ENCODE measurements around the gene NRARP.
A peak's percentile ranks its signal among the peaks of the same experiment; 100 is the strongest.

Gene NRARP

DNA sequence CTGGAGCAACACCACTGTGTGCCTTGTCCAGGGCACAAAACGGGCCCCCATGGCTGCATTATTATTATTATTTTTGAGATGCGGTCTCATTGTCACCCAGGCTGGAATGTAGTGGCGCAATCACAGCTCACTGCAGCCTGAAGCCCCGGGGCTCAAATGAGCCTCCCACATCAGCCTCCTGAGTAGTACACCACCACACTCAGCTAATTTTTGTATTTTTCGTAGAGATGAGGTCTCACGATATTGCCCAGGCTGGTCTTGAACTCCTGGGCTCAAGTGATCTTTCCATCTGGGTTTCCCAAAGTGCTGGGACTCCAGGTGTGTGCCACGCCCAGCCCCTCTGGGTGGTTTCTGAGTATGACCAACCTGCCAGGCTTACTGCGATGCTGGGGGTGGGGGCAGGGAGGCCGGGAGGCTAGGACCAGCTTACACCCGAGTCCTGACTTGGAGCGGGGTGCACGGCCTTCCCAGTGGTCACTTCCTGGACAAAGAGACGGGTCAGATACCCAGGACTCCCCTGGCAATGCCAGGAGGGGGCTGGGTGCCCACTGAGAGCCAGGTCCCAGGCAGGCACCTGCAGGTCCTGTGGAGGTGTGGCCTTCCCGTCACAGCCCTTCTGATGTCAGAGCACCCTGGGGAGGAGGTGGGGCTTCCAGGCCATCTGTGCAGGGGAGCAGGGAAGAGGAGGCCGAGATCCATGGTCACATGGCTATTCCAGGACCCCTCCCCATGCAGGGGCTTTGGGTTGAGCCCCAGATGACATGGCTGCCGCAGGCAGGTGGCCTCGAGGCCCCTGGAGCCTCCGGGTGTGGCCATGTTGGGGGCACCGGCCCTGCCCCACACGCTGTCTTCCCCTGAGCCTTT, 8.3 kb upstream of the NRARP start:
- Histone ChIP-seq H3K4me1 (ENCODE audit: control insufficient read depth in 1 of 2, insufficient read depth in 2 of 2, low read length in 2 of 2) (peaks cover 36 to 52% of the 10 kb centered on the region in 2 donors), H3K4me3 (ENCODE audit: low read depth in 1 of 2, low read length in 2 of 2) (peak overlapping the region; percentile 22 to 28), H3K36me3 (ENCODE audit: control insufficient read depth in 1 of 2, insufficient read depth in 2 of 2, low read length in 2 of 2) (no peaks in the 10 kb centered on the region), H3K27me3 (ENCODE audit: control insufficient read depth in 1 of 2, insufficient read depth in 2 of 2, low read length in 2 of 2) (no peaks in the 10 kb centered on the region), H3K9me3 (ENCODE audit: control insufficient read depth in 1 of 2, low read length in 2 of 2) (no peaks in the 10 kb centered on the region), H3K9ac (ENCODE audit: low read depth in 1 of 2, low read length in 2 of 2) (peak overlapping the region; percentile 61 to 72), H3K27ac (ENCODE audit: low read depth, low read length) (peak overlapping the region; percentile 85)

DNA sequence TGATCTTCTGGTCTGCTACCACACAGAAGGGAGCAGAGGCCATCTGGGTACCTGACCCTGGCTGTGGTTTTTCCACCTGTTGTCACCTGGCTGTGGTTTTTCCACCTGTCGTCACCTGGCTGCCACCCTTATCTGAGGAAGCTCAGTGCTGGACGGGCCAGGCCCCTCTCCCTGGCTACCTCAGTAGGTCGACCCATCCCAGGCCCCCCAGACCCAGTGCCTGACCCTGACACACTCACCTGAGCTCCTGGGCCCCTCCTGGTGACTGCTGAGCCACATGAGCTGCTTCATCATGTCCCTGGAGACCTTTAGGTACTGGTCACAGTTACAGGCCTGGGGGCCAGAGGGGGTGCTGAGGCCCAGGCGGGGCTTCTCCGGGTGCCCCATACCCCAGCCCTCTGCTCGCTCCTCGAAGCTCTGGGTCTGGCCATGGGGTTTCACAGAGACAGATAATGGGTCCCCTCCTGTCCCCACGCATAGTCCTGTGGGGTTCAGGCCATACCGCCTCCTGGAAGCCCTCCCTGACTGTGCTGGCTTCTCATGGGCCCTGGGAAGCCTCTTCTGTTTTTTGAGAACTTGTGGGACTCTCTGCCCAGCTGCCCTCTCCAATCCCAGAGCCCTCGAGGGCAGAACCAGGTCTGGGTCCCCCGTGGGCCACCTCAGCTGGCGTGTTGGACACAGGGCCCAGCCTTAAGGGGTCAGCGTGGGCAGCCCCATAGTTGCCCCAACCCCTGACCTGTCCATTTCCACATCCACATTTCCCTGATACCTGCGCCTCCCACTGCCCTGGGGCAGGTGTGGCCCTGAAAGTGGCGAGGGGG, 7.5 kb upstream of the NRARP start:
- H3K9me3 ChIP-seq (ENCODE audit: control insufficient read depth in 1 of 2, low read length in 2 of 2), result no peaks in the 10 kb centered on the region
- peaks cover 44 to 59% of the 10 kb centered on the region in 2 donors for H3K4me1 ChIP-seq (ENCODE audit: control insufficient read depth in 1 of 2, insufficient read depth in 2 of 2, low read length in 2 of 2)
- no peak overlapping the region for H3K4me3 ChIP-seq (ENCODE audit: low read depth in 1 of 2, low read length in 2 of 2)
- H3K36me3 ChIP-seq (ENCODE audit: control insufficient read depth in 1 of 2, insufficient read depth in 2 of 2, low read length in 2 of 2), result no peaks in the 10 kb centered on the region
- H3K27me3 ChIP-seq (ENCODE audit: control insufficient read depth in 1 of 2, insufficient read depth in 2 of 2, low read length in 2 of 2), result no peaks in the 10 kb centered on the region
- H3K27ac ChIP-seq (ENCODE audit: low read depth, low read length), result no peak overlapping the region
- H3K9ac ChIP-seq (ENCODE audit: low read depth in 1 of 2, low read length in 2 of 2), result peak overlapping the region in 1 of 2 donors; percentile 72

DNA sequence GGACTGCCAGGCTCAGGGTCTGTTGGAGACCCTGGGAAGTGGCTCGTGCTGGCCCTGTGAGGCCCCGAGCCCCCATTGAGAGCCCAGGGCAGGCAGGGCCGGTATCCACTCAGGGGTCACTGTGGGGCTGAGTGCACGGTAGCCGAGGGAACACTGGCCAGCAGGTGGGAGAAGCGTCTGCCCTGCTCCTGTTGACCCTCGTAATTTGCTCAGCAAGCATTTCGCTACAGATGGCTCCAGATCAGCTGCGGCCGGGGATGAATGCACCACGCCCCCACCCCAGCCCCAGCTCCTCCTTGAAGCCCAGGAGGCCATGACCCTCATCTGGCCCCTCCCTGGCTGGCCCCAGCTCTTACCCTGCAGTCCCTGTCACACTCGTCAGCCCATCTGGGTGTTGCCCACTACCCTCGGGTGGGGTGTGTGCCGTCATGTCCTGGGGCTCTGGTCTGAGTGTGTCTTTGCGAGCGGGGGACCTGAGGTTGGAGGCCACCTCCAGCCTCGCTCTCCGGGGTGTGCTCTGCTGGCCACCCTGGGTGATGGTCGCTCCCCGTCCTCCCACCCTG, 6.1 kb upstream of the NRARP start:
- Histone ChIP-seq H3K27me3 (ENCODE audit: control insufficient read depth in 1 of 2, insufficient read depth in 2 of 2, low read length in 2 of 2) (no peaks in the 10 kb centered on the region), H3K4me3 (ENCODE audit: low read depth in 1 of 2, low read length in 2 of 2) (no peak overlapping the region), H3K9ac (ENCODE audit: low read depth in 1 of 2, low read length in 2 of 2) (no peak overlapping the region), H3K4me1 (ENCODE audit: control insufficient read depth in 1 of 2, insufficient read depth in 2 of 2, low read length in 2 of 2) (peaks cover 59 to 60% of the 10 kb centered on the region in 2 donors), H3K9me3 (ENCODE audit: control insufficient read depth in 1 of 2, low read length in 2 of 2) (no peaks in the 10 kb centered on the region), H3K27ac (ENCODE audit: low read depth, low read length) (no peak overlapping the region), H3K36me3 (ENCODE audit: control insufficient read depth in 1 of 2, insufficient read depth in 2 of 2, low read length in 2 of 2) (no peaks in the 10 kb centered on the region)

DNA sequence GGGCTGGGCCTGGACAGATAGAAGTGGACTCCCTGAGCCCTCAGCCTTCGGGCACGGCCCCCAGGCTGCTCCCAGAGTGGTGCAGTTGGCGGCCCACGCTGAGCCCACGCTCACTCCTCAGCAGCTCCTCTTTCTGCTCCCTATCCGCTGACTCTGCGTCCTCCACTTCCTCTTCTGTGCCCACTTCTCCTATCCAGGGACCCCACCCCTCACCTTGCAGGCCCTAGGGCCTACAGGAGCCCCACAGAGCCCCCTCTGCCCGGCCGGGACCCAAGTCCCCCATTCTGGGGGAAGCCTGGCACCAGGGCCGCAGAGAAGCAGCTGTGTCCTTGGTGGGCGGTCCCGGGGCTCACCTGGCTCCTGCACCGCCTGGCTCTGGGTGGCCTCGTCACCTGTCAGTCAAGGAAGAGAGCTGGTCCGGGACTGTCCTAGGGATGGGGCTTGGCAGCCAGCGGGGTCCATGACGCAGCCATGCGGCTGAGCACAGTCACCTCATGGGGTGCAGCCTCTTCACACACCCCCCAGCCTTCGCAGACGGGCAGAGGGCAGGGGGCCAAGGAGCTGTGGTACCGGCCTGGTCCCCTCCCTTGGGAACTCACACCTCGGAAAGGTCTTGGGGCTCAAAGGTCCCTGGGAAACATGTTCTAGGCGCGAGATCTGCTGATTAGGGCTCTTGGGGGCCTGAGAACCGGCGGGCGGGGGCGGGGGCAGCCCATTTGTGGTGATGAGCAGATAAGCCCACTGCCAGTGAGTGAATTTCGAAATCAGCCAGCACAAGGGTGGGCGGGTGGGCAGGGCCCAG, 5.4 kb upstream of the NRARP start:
- Histone ChIP-seq H3K4me3 (ENCODE audit: low read depth in 1 of 2, low read length in 2 of 2) (peak overlapping the region; percentile 48 to 62), H3K36me3 (ENCODE audit: control insufficient read depth in 1 of 2, insufficient read depth in 2 of 2, low read length in 2 of 2) (no peaks in the 10 kb centered on the region), H3K9me3 (ENCODE audit: control insufficient read depth in 1 of 2, low read length in 2 of 2) (no peaks in the 10 kb centered on the region), H3K9ac (ENCODE audit: low read depth in 1 of 2, low read length in 2 of 2) (peak overlapping the region; percentile 54), H3K4me1 (ENCODE audit: control insufficient read depth in 1 of 2, insufficient read depth in 2 of 2, low read length in 2 of 2) (peaks cover 63 to 65% of the 10 kb centered on the region in 2 donors), H3K27me3 (ENCODE audit: control insufficient read depth in 1 of 2, insufficient read depth in 2 of 2, low read length in 2 of 2) (no peaks in the 10 kb centered on the region), H3K27ac (ENCODE audit: low read depth, low read length) (no peak overlapping the region)

DNA sequence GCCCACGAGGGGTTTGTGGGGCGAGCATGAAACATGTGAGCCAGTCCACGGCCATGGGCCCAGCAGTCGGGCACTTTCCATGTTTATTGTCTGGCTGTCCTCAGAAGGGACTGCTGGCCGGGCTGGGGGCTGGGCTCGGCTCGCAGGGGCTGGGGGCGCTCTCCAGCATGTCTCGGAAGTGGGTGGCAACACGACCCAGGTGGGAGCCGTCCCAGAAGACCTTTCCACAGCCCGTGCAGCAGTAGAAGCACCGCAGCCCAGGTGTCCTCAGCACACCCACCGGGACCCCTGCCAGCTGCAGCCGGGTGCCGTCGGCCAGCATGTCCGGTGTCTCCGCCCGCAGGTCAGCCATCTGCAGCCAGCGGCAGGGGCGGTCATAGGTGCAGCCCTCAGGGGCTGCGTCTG, 4.8 kb upstream of the NRARP start:
- Histone ChIP-seq H3K36me3 (ENCODE audit: control insufficient read depth in 1 of 2, insufficient read depth in 2 of 2, low read length in 2 of 2) (no peaks in the 10 kb centered on the region), H3K9ac (ENCODE audit: low read depth in 1 of 2, low read length in 2 of 2) (peak overlapping the region; percentile 54 to 59), H3K9me3 (ENCODE audit: control insufficient read depth in 1 of 2, low read length in 2 of 2) (no peaks in the 10 kb centered on the region), H3K4me3 (ENCODE audit: low read depth in 1 of 2, low read length in 2 of 2) (peak overlapping the region; percentile 48 to 62), H3K27ac (ENCODE audit: low read depth, low read length) (no peak overlapping the region), H3K27me3 (ENCODE audit: control insufficient read depth in 1 of 2, insufficient read depth in 2 of 2, low read length in 2 of 2) (no peaks in the 10 kb centered on the region), H3K4me1 (ENCODE audit: control insufficient read depth in 1 of 2, insufficient read depth in 2 of 2, low read length in 2 of 2) (peaks cover 61 to 63% of the 10 kb centered on the region in 2 donors)

DNA sequence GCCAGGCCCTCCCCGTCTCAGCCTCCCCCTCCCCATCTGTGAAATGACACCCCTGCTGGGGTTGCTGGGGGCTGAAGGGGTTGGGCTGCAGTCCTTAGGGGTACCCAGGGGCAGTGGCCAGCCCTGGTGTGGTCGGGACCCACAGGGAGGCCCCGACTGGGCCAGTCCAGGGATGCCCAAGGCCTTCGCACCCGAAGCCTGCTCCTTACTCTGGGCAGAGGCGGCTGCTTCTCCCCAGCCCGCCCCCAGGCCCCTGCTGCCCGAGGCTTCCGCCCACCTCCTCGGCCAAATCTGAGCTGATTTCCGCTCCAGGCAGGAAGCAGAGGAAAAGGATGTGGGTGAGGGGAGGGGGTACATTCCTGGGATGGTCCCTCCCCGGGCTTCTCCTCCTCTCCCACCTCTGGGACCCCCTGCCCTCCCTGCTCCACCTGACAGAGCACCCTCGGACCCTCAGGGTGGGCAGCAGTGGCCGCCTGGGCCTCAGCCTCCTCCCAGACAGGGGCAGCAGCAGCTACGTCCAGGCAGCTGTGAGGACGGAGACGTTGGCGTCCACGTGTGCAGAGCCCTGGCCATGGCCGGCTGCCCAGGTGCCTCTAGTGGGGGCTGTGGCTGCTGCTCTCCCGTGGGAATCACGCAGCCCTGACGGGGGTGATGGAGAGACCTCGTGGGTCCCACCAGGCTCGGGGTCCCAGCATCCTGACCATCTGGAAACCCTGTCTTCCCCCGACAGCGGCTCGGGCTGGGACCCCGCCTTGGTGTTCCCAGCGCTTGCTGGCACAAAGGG, 4.2 kb upstream of the NRARP start:
- H3K36me3 ChIP-seq (ENCODE audit: control insufficient read depth in 1 of 2, insufficient read depth in 2 of 2, low read length in 2 of 2), result no peaks in the 10 kb centered on the region
- peak overlapping the region; percentile 48 to 68 for H3K4me3 ChIP-seq (ENCODE audit: low read depth in 1 of 2, low read length in 2 of 2)
- H3K9ac ChIP-seq (ENCODE audit: low read depth in 1 of 2, low read length in 2 of 2), result peak overlapping the region; percentile 59 to 72
- peaks cover 56 to 62% of the 10 kb centered on the region in 2 donors for H3K4me1 ChIP-seq (ENCODE audit: control insufficient read depth in 1 of 2, insufficient read depth in 2 of 2, low read length in 2 of 2)
- H3K27me3 ChIP-seq (ENCODE audit: control insufficient read depth in 1 of 2, insufficient read depth in 2 of 2, low read length in 2 of 2), result no peaks in the 10 kb centered on the region
- peak overlapping the region; percentile 85 for H3K27ac ChIP-seq (ENCODE audit: low read depth, low read length)
- H3K9me3 ChIP-seq (ENCODE audit: control insufficient read depth in 1 of 2, low read length in 2 of 2), result no peaks in the 10 kb centered on the region

DNA sequence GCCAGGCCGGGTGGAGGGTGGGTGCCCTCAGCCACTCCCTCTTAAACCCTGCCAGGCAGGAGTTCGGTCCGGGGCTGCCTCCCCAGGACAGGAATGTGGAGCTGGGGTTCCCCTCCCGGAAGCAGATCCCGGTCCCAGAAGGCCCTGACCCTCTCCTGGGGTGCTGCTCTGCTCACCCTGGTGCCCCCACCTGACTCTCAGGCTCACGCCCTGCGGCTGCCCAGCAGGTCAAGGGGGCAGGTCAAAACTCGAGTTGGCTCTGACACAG, 3.7 kb upstream of the NRARP start:
- peak overlapping the region; percentile 66 to 68 for H3K4me3 ChIP-seq (ENCODE audit: low read depth in 1 of 2, low read length in 2 of 2)
- peak overlapping the region; percentile 59 to 72 for H3K9ac ChIP-seq (ENCODE audit: low read depth in 1 of 2, low read length in 2 of 2)
- H3K27me3 ChIP-seq (ENCODE audit: control insufficient read depth in 1 of 2, insufficient read depth in 2 of 2, low read length in 2 of 2), result no peaks in the 10 kb centered on the region
- H3K36me3 ChIP-seq (ENCODE audit: control insufficient read depth in 1 of 2, insufficient read depth in 2 of 2, low read length in 2 of 2), result no peaks in the 10 kb centered on the region
- peaks cover 51 to 57% of the 10 kb centered on the region in 2 donors for H3K4me1 ChIP-seq (ENCODE audit: control insufficient read depth in 1 of 2, insufficient read depth in 2 of 2, low read length in 2 of 2)
- peak overlapping the region; percentile 85 for H3K27ac ChIP-seq (ENCODE audit: low read depth, low read length)
- no peaks in the 10 kb centered on the region for H3K9me3 ChIP-seq (ENCODE audit: control insufficient read depth in 1 of 2, low read length in 2 of 2)

DNA sequence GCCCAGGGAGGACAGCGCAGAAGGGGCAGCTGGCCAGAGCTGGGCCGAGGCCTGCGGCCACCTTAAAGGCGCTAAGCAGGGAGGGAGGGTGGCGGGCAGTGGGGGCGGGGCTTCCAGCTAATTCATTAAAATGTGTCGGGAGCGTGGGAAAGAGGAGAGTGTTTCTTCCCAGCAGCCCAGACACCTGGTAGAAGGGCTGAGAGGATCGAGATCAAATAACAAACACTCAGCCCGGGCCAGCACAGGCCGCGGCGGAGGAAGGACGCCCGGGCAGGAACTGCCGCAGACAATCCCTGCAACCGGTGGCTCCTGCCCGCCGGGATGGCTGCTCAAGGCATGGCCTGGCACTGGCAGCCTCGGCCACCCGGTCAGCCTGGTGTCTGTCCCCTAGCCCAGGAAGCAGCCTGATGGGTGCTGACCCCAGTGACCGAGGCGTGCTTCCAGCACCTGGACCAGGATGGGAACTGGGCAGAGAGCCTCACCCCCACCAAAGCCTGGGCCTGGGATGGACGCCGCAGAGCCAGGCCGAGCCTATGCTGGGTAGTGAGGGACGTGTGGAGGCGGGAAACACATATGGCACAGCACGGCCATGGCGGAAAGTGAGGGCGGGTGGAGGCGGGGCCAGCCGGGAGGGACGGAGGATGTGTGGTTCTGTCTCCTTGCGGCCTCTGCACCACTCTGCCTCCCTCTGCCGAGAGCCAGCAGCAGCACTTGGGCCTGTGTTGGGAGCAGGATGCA, 3.2 kb upstream of the NRARP start:
- Histone ChIP-seq H3K27me3 (ENCODE audit: control insufficient read depth in 1 of 2, insufficient read depth in 2 of 2, low read length in 2 of 2) (no peaks in the 10 kb centered on the region), H3K9ac (ENCODE audit: low read depth in 1 of 2, low read length in 2 of 2) (peak overlapping the region; percentile 59 to 72), H3K27ac (ENCODE audit: low read depth, low read length) (peak overlapping the region; percentile 85), H3K4me1 (ENCODE audit: control insufficient read depth in 1 of 2, insufficient read depth in 2 of 2, low read length in 2 of 2) (peaks cover 46 to 52% of the 10 kb centered on the region in 2 donors), H3K4me3 (ENCODE audit: low read depth in 1 of 2, low read length in 2 of 2) (peak overlapping the region; percentile 66 to 68), H3K9me3 (ENCODE audit: control insufficient read depth in 1 of 2, low read length in 2 of 2) (no peaks in the 10 kb centered on the region), H3K36me3 (ENCODE audit: control insufficient read depth in 1 of 2, insufficient read depth in 2 of 2, low read length in 2 of 2) (no peaks in the 10 kb centered on the region)
